ENCODE measurements around the gene DPP3. TPM values are rescaled to one million over a fixed set of nuclear protein-coding genes. Genes with fewer than 3 reads are reported as not detected.
"Not testable (repeated sequence)": the region's sequence is repeated elsewhere in the genome, so short reads cannot be mapped to it uniquely, and the experiment has no call there.

Gene DPP3
- 44.4 TPM for polyA plus RNA-seq (2012; ENCODE audit: low read depth, missing spikeins)

- FAIRE-seq = peak; percentile 94
Observed at GRCh38 chr11:66480117-66480938, at the start of gene DPP3. TSS of gene DPP3 (plus strand) at chr11:66480434. CDS start at chr11:66482201, 1,767 bp downstream.

GRCh38 chr11:66431287-66431686, 48.9 kb upstream of the DPP3 start:
- not testable (repeated sequence) for DNase-seq (ENCODE audit: insufficient read length, low spot score); FAIRE-seq

More at GRCh38 chr11:66480117-66480938, at the start of gene DPP3:
- TF ChIP-seq POLR2A (IDR thresholded peaks at IDR 0.05; ENCODE audit: low read depth, low read length) = peak; percentile 92
- no peak for TF ChIP-seq PAX5 (IDR thresholded peaks at IDR 0.05; ENCODE audit: insufficient read depth, low read length, severe bottlenecking)
- TF ChIP-seq SPI1 (IDR thresholded peaks at IDR 0.05; ENCODE audit: low read depth, low read length) = peak; percentile 44; the same call in 1 of the 2 replicates
- TF ChIP-seq TAF1 (IDR thresholded peaks at IDR 0.05; ENCODE audit: low read depth, low read length) = peak; percentile 56; the same call in 1 of the 2 replicates
- TF ChIP-seq POU2F2 (IDR thresholded peaks at IDR 0.05; ENCODE audit: low read depth, low read length) = 0 out of 2 replicates have a peak, but pooled peaks have one; percentile 51
- peak; percentile 88 for TF ChIP-seq POLR2AphosphoS5 (IDR thresholded peaks at IDR 0.05; ENCODE audit: low read depth, low read length)
- peak; percentile 100 for DNase-seq (ENCODE audit: insufficient read length, low spot score)

- not testable (repeated sequence) for DNase-seq (ENCODE audit: insufficient read length, low spot score); FAIRE-seq
Observed at GRCh38 chr11:66431871-66432329, 48.3 kb upstream of the DPP3 start.

GRCh38 chr11:66432597-66432996, 47.6 kb upstream of the DPP3 start:
- TF ChIP-seq TAF1 (IDR thresholded peaks at IDR 0.05; ENCODE audit: low read depth, low read length) (no peak), PAX5 (IDR thresholded peaks at IDR 0.05; ENCODE audit: insufficient read depth, low read length, severe bottlenecking) (no peak), POLR2AphosphoS5 (IDR thresholded peaks at IDR 0.05; ENCODE audit: low read depth, low read length) (no peak), POLR2A (IDR thresholded peaks at IDR 0.05; ENCODE audit: low read depth, low read length) (no peak), SPI1 (IDR thresholded peaks at IDR 0.05; ENCODE audit: low read depth, low read length) (no peak), POU2F2 (IDR thresholded peaks at IDR 0.05; ENCODE audit: low read depth, low read length) (no peak)
- DNase-seq (ENCODE audit: insufficient read length, low spot score) = no peak
- FAIRE-seq = no peak

- TF ChIP-seq SPI1 (IDR thresholded peaks at IDR 0.05; ENCODE audit: low read depth, low read length) = no peak
- no peak for TF ChIP-seq POLR2A (IDR thresholded peaks at IDR 0.05; ENCODE audit: low read depth, low read length)
- TF ChIP-seq POLR2AphosphoS5 (IDR thresholded peaks at IDR 0.05; ENCODE audit: low read depth, low read length) = no peak
- TF ChIP-seq TAF1 (IDR thresholded peaks at IDR 0.05; ENCODE audit: low read depth, low read length) = no peak
- no peak for TF ChIP-seq PAX5 (IDR thresholded peaks at IDR 0.05; ENCODE audit: insufficient read depth, low read length, severe bottlenecking)
- TF ChIP-seq POU2F2 (IDR thresholded peaks at IDR 0.05; ENCODE audit: low read depth, low read length) = no peak
- DNase-seq (ENCODE audit: insufficient read length, low spot score) (no peak), FAIRE-seq (peak; percentile 55)
Observed at GRCh38 chr11:66437979-66438503, 42.2 kb upstream of the DPP3 start.

- FAIRE-seq = peak; percentile 99
- TF ChIP-seq POLR2AphosphoS5 (IDR thresholded peaks at IDR 0.05; ENCODE audit: low read depth, low read length) (peak; percentile 63), PAX5 (IDR thresholded peaks at IDR 0.05; ENCODE audit: insufficient read depth, low read length, severe bottlenecking) (no peak), SPI1 (IDR thresholded peaks at IDR 0.05; ENCODE audit: low read depth, low read length) (no peak), POU2F2 (IDR thresholded peaks at IDR 0.05; ENCODE audit: low read depth, low read length) (peak; percentile 73), POLR2A (IDR thresholded peaks at IDR 0.05; ENCODE audit: low read depth, low read length) (peak; percentile 77), TAF1 (IDR thresholded peaks at IDR 0.05; ENCODE audit: low read depth, low read length) (peak; percentile 82)
- peak; percentile 87 for DNase-seq (ENCODE audit: insufficient read length, low spot score)
Observed at GRCh38 chr11:66438504-66439466, 41.4 kb upstream of the DPP3 start, which contains the start of gene MRPL11. TSS of gene MRPL11 (minus strand) at chr11:66438848. CDS start at chr11:66438754, 94 bp downstream.

- not testable (repeated sequence) for FAIRE-seq; DNase-seq (ENCODE audit: insufficient read length, low spot score)
Observed at GRCh38 chr11:66440101-66440939, 39.9 kb upstream of the DPP3 start.

- FAIRE-seq; DNase-seq (ENCODE audit: insufficient read length, low spot score): not testable (repeated sequence)
Observed at GRCh38 chr11:66440940-66441282, 39.3 kb upstream of the DPP3 start.

- no peak for FAIRE-seq
- TF ChIP-seq POLR2AphosphoS5 (IDR thresholded peaks at IDR 0.05; ENCODE audit: low read depth, low read length) (no peak), POLR2A (IDR thresholded peaks at IDR 0.05; ENCODE audit: low read depth, low read length) (no peak), POU2F2 (IDR thresholded peaks at IDR 0.05; ENCODE audit: low read depth, low read length) (no peak), TAF1 (IDR thresholded peaks at IDR 0.05; ENCODE audit: low read depth, low read length) (no peak), PAX5 (IDR thresholded peaks at IDR 0.05; ENCODE audit: insufficient read depth, low read length, severe bottlenecking) (no peak)
- DNase-seq (ENCODE audit: insufficient read length, low spot score) = no peak
Observed at GRCh38 chr11:66443602-66444001, 36.6 kb upstream of the DPP3 start.

Data from GM12891 (cell line).